ENCODE measurements around the gene CASP9.

CASP9 gene

DNA sequence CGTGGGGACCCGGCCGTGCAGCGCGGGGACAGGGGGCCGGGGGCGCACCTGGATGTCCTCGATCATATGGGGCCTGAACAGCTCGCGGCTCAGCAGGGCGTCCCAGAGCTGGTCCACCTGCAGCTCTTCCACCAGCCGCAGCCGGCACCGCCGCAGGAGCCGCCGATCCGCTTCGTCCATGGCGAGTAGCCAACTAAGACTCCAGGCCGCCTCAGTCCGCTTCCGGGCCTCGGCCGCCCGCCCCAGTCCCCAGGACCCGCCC lies at the start of gene CASP9:
TSS of gene CASP9 (minus strand) at position 195 of the 262 bp plus-strand sequence. CDS start at position 180, 15 bp downstream.
- no peak for DNase-seq (ENCODE audit: low spot score)

DNA sequence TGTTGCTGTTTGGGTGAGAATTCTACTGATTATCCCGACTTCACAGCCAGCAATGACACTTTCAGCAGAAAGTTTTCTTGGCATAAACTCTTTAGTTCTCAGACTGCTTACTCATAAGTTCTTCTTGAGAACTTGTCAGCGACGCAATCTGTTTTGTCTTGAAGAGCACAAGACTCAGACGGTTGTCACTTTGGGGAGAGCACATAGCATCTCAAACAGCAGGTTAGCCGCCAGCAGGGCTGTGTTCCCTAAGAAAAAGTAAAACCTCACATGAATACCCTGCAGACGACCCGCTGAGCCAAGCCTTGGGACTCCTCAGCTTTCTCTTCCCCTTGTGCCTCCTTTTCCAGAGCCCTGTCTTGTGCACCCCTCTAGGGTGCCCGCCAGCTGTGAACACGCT lies 49.5 kb upstream of the CASP9 start:
- DNase-seq (ENCODE audit: low spot score), result no peak

DNA sequence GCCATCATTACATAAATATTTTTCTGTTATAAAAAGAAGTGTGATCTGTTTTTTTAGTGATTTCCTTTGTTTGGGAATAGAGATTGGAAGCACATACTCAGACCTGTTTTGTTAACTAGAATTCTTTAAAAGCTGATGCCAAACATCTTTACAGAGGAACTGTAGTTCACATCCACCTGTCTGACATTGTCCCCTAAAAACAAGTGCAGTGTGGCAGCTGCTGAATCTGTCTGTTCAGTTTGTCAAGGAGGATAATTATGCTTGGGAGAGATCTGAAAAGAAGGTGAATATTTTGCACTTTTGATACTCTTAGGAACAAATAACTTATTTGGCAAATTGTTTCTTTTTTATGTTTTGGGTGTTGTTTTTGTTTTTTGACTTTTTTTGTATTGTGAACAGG lies 47.3 kb upstream of the CASP9 start:
- no peak for DNase-seq (ENCODE audit: low spot score)

DNA sequence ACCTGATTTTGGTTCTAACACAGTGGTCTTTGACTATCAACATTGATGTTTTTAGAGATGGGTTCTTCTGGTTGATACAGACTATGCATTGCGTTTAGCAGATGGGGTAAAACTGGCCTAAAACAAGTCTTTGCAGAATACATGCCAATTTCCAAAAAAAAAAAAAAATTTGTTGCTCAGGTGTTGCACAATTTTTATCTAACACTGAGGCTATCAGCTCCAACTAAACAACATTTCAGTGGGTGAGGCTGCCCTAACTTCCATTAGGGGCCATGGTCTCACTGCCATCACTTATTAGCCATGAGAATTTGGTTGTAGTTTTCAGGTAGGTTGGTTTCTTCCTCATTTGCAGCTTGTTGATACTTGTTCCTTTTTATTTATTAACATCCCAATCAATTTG lies 46.8 kb upstream of the CASP9 start:
- DNase-seq (ENCODE audit: low spot score), result no peak

DNA sequence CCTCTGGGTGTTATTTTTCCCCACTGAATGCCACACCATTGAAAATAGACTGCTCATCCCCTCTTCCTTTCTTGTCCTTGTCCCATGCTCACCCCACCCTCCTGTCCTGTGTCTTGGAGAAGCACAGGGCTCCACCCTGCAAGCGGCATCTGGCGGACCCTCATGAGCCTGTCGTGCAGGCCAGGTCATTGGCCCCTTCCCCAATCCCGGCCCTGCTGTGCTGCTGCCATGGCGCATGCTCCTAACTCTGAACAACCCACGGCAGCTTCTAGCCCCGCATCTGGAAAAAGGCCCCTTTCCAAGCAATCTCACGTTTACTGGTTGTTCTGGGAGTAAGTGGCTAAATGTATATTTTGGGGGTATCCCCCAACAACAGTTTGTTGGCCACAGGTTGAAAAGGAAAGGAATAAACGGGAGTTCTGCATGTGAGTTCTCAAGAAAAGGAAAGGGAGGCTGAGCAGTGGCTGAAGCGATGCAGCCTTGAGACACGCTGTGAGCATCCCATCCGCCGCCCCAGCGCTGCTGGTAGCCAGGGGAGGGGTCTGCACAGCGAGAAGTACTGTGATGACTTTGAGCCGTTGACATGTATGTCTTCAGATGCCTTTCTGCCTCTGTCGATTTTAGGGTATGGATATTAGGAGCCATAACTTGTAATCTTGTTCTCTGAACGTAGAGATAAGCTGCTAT lies 44.5 kb upstream of the CASP9 start:
- DNase-seq (ENCODE audit: low spot score), result no peak

DNA sequence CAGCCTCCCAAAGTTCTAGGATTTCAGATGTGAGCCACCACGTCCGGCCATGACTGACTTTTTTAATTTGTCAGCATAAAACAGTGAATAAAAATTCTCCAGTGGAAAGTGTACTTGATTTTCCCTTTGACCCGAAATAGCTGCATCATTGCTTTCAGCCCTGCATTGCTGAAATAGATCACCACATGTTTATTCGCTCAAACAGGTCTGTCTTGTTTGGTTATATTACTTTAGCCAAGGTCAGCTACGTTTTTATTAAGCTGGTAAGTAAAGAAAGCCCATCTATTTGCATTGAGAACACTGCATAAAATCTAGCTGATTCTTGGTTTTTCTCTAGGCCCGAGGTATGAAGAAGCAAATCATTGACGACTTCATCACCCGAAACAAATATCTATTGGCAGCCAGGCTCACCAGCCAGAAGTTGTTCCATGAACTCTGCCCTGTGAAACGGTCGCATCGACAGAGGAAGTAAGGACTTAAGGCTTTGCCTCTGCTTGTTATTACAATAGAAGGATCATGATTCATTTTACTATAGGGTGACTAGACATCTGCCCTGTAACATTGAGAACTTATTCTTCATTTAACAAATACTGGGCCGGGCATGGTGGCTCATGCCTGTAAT lies 35.3 kb upstream of the CASP9 start:
- DNase-seq (ENCODE audit: low spot score), result no peak

DNA sequence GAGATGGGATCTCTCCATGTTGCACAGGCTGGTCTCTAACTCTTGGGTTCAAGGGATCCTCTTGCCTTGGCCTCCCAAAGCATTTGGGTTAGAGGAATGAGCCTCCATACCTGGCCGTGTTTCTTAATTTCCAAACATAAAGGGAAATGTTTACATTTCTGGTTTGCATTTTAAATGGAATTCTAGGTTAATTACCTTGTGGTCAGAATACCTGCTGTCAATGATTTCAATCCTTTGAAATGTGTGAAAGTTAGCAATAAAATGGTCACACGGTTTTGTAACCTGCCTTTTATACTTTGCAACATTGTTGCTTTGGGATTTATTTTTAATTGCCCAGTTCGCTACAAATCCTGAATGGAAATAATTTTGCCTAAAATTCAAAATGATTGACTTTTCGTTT lies 34.5 kb upstream of the CASP9 start:
- DNase-seq (ENCODE audit: low spot score), result no peak

DNA sequence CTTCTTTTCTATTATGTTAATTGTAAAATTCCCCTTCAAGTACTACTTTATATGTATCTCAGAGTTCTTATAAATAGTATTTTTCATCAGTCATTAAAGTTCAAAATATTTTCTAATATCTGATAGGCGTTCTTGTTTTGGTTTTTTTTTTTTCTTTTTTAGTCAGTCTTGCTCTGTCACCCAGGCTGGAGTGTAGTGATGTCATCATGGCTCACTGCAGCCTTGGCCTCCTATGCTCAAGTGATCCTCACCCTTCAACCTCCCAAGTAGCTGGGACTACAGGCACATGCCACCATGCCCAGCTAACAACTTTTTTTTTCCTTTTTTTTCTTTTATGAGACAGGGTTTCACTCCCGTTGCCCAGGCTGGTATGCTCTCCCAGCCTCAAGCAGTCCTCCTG lies 33.6 kb upstream of the CASP9 start:
- DNase-seq (ENCODE audit: low spot score), result no peak

DNA sequence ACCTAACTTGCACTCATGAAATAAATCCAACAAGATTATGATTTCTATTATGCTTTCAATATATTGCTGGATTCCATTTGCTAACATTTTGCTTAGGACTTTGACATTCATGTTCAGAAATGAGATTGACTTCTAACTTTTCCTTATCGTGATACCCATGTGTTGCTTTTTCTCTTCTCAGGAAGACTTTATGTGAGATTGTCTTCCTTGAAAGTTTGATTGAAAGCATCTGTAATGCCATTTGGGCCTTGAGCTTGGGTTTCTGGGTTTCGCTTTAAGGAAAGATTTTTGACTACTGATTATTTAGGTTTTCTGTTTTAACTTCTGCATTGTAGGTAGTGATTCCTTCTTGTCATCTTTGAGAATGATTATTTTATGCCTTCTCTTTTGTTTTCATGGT lies 33.0 kb upstream of the CASP9 start:
- no peak for DNase-seq (ENCODE audit: low spot score)

DNA sequence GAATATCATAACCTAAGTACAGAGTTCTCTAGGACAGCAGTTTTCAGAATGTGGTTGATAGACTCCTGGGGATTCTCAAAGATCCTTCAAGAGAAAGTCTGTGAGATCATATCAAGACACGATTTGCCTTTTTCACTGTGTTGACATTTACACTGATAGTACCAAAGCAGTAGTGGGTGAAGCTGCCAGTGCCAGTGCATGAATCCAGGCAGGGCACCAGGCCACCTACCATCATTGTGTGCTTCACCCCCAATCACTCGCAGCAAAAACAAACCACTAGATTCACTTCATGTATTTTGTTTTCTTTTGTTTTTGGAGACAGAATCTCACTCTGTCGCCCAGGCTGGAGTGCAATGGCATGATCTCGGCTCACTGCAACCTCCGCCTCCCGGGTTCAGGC lies 26.6 kb upstream of the CASP9 start:
- DNase-seq (ENCODE audit: low spot score), result no peak

DNA sequence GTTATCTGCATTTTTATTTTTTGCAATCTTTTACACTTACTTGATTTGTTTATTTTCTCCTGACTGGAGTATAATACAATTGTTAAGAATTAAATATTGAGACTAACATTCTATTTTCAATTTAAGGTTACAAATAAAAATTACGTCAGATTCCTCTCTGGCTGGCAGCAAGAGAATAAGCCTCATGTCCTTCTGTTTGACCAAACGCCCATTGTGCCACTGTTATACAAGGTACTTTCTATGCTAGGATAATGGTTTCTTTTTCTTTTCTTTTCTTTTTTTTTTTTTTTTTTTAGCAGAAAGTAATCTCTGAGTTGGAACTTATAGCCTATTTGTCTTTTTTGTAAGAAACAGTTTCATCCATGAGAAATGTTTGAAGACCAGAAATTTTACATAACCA lies 22.6 kb upstream of the CASP9 start:
- DNase-seq (ENCODE audit: low spot score), result no peak

DNA sequence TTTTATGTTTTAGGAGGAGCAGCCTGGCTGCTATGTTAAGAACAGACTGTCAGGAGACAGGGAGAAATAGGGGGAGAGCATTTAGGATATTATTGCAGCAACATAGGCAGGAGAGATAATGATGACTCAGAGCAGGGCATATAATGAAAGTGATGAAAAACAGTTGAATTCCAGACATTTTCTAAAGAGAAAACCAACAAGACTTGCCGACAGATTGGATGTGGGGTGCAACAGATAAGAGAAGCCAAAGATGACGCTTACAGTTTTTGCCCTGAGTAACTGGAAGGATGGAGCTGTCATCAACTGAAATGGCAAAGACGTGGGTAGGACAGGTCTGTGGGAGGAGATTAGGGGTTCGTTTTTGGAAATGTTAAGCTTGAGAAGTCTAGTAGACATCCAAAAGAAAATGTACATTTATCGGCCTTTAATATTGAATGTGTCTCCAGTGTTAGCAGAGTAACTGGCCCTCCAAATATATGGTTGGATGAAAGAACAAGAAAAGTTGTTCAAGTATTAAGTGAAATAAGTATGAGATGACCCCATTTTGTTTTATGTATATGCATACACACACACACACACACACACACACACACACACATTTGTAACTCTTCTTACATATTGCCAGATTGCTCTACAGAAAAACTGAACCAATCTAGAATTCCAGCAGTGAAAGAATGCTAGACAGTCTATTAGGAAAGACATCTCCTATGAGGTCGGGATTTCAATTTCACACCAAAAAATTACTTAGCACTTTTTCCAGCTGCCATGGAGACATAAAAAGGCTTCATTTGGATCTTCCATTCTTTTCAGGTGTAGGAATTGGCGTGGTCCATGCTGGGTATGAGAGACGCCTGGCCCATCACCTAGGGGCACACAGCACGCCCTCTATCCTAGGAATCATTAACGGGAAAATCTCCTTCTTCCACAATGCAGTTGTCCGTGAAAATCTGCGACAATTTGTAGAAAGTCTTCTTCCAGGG lies 19.9 kb upstream of the CASP9 start:
- DNase-seq (ENCODE audit: low spot score), result peak; percentile 84

DNA sequence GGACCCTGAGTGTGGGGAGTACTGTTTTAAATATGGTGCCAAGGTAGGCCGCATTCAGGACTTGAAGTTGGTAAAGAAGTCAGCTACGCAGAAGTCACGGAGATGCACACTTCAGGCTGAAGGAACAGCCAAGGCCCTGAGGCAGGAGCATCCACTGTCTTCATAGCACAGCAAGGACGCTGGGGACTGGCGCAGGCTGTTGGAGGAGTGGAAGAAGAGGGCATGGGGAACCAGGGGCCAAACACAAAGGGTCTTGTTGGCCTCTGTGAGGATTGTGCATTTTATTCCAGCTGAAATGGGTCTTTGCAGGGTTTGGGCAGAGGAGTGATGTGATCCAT lies 19.2 kb upstream of the CASP9 start:
- no peak for DNase-seq (ENCODE audit: low spot score)

DNA sequence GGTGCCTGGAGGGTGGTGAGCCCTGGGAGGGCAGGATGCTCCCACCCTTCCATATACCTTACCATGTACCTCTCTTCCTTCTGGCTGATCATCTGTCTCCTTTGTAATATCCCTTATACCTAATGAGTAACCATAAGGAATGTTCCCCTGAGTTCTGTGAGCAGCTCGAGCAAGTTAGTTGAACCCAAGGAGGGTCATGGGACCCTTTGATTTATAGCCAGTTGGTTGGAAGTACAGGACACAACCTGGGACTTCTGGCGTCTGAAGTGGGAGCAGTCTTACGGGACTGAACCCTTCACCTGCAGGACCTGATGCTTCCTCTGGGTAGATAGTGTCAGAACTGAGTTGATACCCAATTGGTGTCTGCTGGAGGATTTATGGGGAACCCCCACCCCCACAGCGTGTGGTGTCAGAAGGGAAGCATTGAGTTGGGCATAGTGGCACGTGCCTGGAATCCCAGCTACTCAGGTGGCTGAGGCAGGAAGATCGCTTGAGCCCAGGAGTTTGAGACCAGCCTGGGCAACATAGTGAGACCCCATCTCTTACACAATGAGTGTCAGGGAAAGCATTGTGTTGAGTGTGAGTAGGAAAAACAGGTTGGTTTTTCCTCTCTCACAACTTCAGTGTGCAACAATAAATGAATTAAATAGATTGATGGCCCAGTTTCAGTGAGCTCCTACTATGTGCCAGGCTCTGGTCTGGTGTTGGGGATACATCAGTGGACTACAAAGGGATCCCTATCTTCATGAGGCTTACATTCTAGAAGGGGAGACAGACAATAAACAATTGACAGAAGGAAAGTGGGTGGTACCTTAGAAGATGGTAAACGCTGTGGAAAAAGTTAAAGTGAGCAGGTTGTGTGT lies 18.6 kb upstream of the CASP9 start:
- no peak for DNase-seq (ENCODE audit: low spot score)

DNA sequence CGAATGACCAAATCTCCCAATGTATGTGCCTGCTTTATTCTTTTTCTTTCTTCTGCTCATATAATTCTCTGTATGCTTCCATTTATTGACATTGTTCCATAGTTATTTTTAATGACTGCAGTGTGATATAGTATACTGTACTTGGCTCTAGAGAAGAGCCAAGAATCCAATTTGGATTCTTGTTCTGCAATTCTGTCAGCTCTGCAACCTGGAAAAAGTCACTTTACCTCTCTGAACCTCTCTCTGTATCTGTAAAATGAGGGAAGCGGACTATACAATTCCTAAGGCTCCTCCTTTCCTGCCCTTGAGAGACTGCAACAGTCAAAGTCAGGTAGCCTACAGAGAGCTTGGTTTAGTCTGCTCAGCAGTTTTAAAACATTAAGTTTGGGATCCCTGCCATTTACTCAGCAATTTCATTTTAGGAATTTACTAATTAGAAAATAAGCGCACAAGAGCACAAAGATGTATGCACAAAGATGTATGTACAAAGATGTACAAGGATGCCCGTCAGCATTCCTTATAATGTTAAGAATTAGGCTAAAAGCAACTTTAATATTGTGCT lies 17.3 kb upstream of the CASP9 start:
- DNase-seq (ENCODE audit: low spot score), result no peak

DNA sequence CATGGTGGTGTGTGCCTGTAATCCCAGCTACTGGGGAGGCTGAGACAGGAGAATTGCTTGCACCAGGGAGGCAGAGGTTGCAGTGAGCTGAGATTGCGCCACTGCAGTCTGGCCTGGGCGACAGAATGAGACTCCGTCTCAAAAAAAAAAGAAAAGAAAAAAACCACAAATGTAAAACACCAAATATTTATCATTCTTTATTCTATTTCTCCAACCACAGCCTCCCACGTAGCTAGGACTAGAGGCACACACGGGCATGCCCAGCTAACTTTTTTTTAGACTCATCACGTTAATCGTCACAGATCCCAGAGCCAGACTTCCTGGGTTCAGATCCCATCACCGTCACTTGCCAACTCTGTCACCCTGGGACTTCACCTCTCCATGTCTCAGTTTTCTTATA lies 16.2 kb upstream of the CASP9 start:
- no peak for DNase-seq (ENCODE audit: low spot score)

DNA sequence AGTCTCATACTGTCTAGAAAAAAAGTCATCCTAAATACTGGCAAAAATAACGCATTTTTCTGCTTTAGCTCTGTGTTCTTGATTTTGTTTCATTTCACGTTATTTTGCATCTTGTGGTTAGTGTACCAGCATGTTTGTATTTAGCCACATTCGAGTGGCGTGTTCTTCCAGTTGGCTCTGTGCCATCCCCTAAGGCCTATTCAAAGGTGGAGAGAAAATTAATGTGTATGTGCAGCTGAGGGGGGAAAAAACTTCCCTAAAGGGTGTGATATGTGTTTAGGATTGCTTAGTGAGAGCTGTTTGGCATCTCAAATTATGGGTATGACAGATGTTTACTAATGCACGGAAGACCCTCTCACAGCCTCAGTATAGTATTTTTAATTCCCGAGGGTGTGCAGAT lies 14.8 kb upstream of the CASP9 start:
- no peak for DNase-seq (ENCODE audit: low spot score)

DNA sequence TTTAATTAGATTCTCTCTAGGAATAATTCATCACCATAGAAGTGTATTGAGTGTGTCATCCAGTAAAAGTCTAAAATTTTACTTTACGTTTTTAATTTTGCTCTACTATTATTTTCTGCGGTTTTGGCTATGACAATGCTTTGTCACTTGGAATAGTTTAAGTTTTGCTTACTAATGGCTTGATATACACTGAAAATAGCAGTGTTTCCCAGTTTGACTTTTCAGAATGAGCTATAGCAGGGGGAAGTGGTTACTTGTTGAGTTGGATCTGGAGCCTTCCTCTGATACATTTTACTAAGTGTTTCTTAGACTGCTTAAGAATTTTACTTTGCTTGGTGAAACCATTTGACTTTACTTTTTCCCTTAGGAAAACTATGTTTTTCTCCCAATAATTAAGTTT lies 7.7 kb upstream of the CASP9 start:
- no peak for DNase-seq (ENCODE audit: low spot score)

DNA sequence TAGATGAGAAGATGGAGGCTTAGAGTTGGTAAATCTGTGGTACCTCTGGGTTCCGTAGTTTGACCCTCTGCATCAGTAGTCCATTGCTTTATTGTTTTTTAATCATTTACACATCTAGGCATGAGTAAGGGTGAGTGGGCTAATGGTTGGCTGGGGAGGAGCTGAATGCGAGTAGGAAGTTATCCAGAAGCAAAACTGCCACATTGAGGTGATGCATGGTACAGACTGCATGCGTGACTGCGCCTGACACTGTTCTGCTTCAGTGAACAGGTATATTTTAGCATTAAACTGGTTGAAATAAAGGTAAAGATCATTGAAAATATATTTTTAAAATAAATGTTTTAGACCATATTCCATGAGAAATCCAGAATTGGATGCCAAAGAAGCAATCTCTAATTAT lies 7.0 kb upstream of the CASP9 start:
- no peak for DNase-seq (ENCODE audit: low spot score)

DNA sequence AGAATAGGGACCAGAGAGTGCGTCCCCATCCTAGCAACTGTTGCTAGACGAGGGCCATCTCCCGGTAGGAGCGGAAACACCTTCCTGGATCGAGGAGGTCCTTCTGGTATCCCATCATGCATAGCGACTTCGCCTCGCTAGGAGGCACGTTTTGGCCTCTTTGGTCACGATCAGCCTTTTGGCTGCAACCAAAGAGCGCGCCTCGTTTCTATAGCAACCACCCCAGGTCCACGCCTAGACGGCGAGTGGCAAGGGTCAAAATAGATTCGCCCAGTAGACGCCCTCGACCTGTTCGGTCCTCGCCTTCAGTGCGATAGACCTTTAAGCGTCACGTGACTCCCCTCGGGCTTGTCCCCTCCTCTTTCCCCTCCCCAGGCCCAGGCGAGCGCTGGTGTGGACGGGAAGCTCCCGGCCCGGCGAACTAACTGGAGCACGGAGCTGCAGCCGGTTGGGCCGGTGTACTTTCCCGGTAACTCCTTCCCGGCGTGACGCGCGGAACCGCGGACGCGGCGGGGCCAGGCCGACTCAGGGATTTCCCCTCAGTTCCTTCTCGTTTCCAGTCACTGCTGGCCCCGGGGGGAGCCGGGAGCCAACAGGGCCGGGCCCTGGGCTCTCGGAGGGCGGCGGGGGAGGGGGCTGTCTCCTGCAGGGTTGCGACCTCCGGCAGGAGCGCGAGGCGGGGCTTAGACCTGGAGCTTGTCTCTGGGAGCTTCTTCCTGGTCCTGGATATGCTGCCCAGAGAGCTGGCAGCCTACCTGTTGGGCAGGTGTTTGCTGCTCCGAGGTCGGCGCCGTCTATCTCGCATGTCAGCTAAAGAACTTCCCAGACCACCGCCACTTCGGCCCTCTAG lies 2.7 kb upstream of the CASP9 start, which contains the start of gene DNAJC16:
TSS of gene DNAJC16 (plus strand) at position 359 of the 850 bp plus-strand sequence. CDS start 2,258 bp downstream, outside the sequence.
- DNase-seq (ENCODE audit: low spot score), result peak; percentile 100

DNA sequence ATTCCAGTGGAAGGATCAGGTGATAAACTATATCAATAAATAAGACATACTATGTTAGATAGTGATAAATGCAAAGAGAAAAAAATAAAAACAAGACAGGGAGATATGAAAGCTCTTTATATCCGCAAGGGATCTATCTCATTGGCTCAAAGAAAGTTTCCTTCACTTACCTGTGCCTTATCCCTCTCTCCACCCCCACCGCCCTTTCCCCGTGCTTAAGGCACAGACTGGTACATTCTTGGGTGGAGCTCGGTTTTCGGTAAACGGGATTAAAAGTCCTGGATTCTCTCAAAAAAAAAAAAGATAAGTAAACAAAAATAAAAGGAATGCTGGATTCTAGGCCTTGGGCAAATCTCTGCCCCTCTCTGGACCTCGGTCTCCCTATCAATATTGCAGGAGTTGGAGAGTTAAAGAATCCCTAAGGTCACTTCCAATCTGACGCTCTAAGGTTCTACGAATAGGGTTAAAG lies 2.0 kb upstream of the CASP9 start:
- DNase-seq (ENCODE audit: low spot score), result no peak
